Measurements from ENCODE around the gene SORBS1.

The SORBS1 gene

DNA sequence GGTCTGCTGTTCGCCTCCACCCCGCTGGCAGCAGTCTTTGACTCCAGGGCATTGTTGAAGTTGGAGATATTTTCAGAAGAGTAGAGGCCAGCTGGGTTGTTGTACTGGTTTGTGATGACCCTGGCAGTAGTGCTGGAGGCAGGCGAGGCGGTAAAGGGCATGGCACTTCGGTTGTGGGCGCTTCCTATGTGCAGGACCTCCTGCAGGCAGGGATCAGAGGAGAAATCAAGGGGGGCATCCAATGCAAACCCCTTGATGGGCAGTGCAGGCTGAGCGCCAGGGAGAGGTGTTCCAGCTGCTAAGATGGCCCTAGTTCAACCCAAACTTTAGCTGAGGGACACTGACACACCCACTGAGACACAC lies 297.3 kb downstream of the SORBS1 start:
- DNase-seq (ENCODE audit: low read depth in 2 of 2) = no peak
- TF ChIP-seq, protein P1, sequence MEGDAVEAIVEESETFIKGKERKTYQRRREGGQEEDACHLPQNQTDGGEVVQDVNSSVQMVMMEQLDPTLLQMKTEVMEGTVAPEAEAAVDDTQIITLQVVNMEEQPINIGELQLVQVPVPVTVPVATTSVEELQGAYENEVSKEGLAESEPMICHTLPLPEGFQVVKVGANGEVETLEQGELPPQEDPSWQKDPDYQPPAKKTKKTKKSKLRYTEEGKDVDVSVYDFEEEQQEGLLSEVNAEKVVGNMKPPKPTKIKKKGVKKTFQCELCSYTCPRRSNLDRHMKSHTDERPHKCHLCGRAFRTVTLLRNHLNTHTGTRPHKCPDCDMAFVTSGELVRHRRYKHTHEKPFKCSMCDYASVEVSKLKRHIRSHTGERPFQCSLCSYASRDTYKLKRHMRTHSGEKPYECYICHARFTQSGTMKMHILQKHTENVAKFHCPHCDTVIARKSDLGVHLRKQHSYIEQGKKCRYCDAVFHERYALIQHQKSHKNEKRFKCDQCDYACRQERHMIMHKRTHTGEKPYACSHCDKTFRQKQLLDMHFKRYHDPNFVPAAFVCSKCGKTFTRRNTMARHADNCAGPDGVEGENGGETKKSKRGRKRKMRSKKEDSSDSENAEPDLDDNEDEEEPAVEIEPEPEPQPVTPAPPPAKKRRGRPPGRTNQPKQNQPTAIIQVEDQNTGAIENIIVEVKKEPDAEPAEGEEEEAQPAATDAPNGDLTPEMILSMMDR (IDR thresholded peaks at IDR 0.05; ENCODE audit: low read depth, low read length) = no peak
- H3K4me3 ChIP-seq (replicated peaks in 1 of 2; ENCODE audit: low read depth in 2 of 2, low read length in 2 of 2) = no peak overlapping the region

DNA sequence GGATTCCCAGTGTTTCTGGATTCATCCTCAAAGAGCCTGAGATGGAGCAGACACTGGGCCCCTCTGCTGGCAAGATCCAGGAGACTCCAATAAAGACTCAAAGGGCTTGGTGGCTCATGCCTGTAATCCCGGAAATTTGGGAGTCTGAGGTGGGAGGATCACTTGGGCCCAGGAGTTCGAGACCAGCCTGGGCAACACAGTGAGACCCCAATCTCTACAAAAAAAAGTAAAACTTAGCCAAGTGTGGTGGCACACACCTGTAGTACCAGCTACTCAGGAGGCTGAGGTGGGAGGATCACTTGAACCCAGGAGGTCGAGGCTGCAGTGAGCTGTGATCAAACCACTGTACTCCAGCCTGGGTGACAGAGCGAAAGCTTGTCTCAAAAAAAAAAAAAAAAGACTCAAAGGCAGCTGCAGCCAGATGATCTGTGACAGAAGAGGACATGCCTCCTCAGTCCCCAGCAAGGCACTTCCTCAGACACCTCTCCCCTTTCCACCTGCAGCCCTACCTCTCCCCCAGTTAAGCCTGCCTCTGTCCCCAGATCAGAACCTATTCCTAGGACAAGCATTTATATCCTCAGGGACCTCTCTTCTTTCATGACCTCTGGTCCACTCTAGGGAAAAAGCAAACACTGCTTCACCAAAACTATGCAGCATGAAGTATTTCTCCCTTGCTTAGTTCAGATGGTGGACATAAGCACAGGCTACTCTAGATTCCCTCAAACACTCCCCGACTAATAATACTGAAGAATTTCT lies 298.2 kb downstream of the SORBS1 start:
- TF ChIP-seq, protein P1 (IDR thresholded peaks at IDR 0.05; ENCODE audit: low read depth, low read length) = no peak

DNA sequence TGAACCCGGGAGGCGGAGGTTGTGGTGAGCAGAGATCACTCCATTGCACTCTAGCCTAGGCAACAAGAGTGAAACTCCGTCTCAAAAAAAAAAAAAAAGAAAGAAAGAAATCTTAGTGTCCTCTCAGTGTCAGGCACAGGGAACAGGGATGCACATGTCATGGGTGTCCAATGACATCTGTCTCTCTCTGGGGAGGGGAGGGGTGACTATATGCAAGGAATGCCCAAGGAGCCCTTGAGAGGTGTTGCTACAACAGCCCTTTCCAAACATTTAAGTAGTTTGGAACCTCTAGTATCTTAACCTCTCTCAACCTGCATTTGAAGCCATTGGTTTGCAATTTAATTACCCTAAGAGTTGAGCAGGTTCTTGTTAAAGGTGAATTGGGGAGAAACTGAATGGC lies 299.2 kb downstream of the SORBS1 start:
- H3K4me3 ChIP-seq (replicated peaks in 1 of 2; ENCODE audit: low read depth in 2 of 2, low read length in 2 of 2) = no peak overlapping the region
- DNase-seq (ENCODE audit: low read depth in 2 of 2) = no peak
- TF ChIP-seq, protein P1 (IDR thresholded peaks at IDR 0.05; ENCODE audit: low read depth, low read length) = no peak

More for the DNA sequence above, 298.2 kb downstream of the SORBS1 start:
- no peak overlapping the region for H3K4me3 ChIP-seq (replicated peaks in 1 of 2; ENCODE audit: low read depth in 2 of 2, low read length in 2 of 2)
- DNase-seq (ENCODE audit: low read depth in 2 of 2) = no peak

All from cardiac fibroblast (primary cell).